Prostate gland (tissue), 2 donors: Measurements from ENCODE around the gene STYK1.

Source experiments
- POLR2A ChIP-seq: fragments of 450-650 bp; IDR thresholded peaks from one replicate; pipeline ENCODE4 v1.6.1; 2016; ENCODE audit warnings: antibody characterized with exemption, mild to moderate bottlenecking
- TF ChIP-seq, protein P1 (sequence below), 4 experiments: fragments of 200-600 bp in 2 of 4; fragments of 450-650 bp in 2 of 4; sonication (generic) in 2 of 4; IDR thresholded peaks; 1 replicate in 3 of 4; 2 replicates in 1 of 4; pipeline ENCODE4 v1.5.1; 2016 to 2019; ENCODE audit warnings: antibody characterized with exemption in 4 of 4, mild to moderate bottlenecking in 2 of 4, moderate library complexity in 2 of 4

- TF ChIP-seq, protein P1, sequence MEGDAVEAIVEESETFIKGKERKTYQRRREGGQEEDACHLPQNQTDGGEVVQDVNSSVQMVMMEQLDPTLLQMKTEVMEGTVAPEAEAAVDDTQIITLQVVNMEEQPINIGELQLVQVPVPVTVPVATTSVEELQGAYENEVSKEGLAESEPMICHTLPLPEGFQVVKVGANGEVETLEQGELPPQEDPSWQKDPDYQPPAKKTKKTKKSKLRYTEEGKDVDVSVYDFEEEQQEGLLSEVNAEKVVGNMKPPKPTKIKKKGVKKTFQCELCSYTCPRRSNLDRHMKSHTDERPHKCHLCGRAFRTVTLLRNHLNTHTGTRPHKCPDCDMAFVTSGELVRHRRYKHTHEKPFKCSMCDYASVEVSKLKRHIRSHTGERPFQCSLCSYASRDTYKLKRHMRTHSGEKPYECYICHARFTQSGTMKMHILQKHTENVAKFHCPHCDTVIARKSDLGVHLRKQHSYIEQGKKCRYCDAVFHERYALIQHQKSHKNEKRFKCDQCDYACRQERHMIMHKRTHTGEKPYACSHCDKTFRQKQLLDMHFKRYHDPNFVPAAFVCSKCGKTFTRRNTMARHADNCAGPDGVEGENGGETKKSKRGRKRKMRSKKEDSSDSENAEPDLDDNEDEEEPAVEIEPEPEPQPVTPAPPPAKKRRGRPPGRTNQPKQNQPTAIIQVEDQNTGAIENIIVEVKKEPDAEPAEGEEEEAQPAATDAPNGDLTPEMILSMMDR (IDR thresholded peaks at IDR 0.05), result no peak
- no peak for TF ChIP-seq POLR2A
Observed at GRCh38 chr12:10709808-10710207, 36.0 kb upstream of the STYK1 start.
